GM12878 (cell line): Measurements from ENCODE around the gene NOL12. TPM values are rescaled to one million over a fixed set of nuclear protein-coding genes. Genes with fewer than 3 reads are reported as not detected.

Source experiments
- BCL11A ChIP-seq: IDR thresholded peaks from 2 replicates; pipeline ENCODE4 v1.6.1; 2011; ENCODE audit warnings: low read depth, low read length
- CBX5 ChIP-seq: sonication (generic); IDR thresholded peaks from 2 replicates; pipeline ENCODE4 v1.6.1; 2016; ENCODE audit warnings: low read depth, moderate library complexity, mild to moderate bottlenecking, inconsistent platforms
- ETV6 ChIP-seq, 2 experiments: fragments of 450-650 bp in 1 of 2; IDR thresholded peaks in 1 of 2; conservative IDR thresholded peaks in 1 of 2; 2 replicates each; pipeline ENCODE4 v1.6.1; 2014; ENCODE audit warnings: antibody characterized with exemption in 1 of 2, borderline replicate concordance in 1 of 2, low read depth in 1 of 2, mild to moderate bottlenecking in 1 of 2, moderate library complexity in 1 of 2
- FOXK2 ChIP-seq: fragments of 450-650 bp; IDR thresholded peaks from 2 replicates; pipeline ENCODE4 v1.6.1; 2017; ENCODE audit warnings: mild to moderate bottlenecking, moderate library complexity
- POLR2AphosphoS2 ChIP-seq: IDR thresholded peaks from 2 replicates; pipeline ENCODE4 v1.6.1; 2011; ENCODE audit warnings: low read depth, mild to moderate bottlenecking, low read length, improper control_type of control experiment, moderate library complexity
- RB1 ChIP-seq: fragments of 450-650 bp; formaldehyde crosslinking; IDR thresholded peaks from 2 replicates; pipeline ENCODE4 v1.6.1; 2017; ENCODE audit warnings: mild to moderate bottlenecking, borderline replicate concordance
- SMAD5 ChIP-seq: IDR thresholded peaks from 2 replicates; pipeline ENCODE4 v1.6.1; 2016; ENCODE audit warnings: antibody characterized with exemption, low read depth
- STAT3 ChIP-seq: IDR thresholded peaks from 2 replicates; pipeline ENCODE4 v1.6.1; 2011; ENCODE audit warnings: low read depth, low read length, improper control_type of control experiment
- ZNF217 ChIP-seq: fragments of 450-650 bp; IDR thresholded peaks from 2 replicates; pipeline ENCODE4 v1.6.1; 2017; ENCODE audit warnings: antibody characterized with exemption, mild to moderate bottlenecking
- polyA plus RNA-seq, 11 experiments: library from polyadenylated mRNA; depleted of rRNA in 4 of 11; unstranded in 6 of 11; stranded (reverse) in 5 of 11; fragments of >200 nt; fragmentation: Nextera tagmentation in 4 of 11; fragmentation: Illumina TruSeq in 1 of 11; extraction: Ambion mirVana in 4 of 11; extraction: Trizol in 1 of 11; gene quantifications; 1 replicate in 1 of 11; 2 replicates in 10 of 11; pipeline versions ENCODE4 v1.2.1 to v1.2.3, GENCODE V29; 2011 to 2016; ENCODE audit warnings: inconsistent platforms in 2 of 11, missing spikeins in 2 of 11, low read depth in 1 of 11
- total RNA-seq, 4 experiments: library from RNA; depleted of rRNA in 3 of 4; stranded (reverse); fragments of >200 nt in 3 of 4; fragmentation: Illumina TruSeq in 1 of 4; extraction: Trizol in 1 of 4; gene quantifications; 2 replicates each; pipeline versions ENCODE4 v1.2.1 to v1.2.3, GENCODE V29; 2013 to 2021
- TF ChIP-seq, protein P1 (sequence below): fragments of 450-650 bp; formaldehyde crosslinking; IDR thresholded peaks from 2 replicates; pipeline ENCODE4 v1.5.0; 2022; ENCODE audit warnings: mild to moderate bottlenecking, missing genetic modification characterization

The NOL12 gene
- total and polyA plus RNA-seq, 10 of the 15 experiments (the other 5 are each of a cell fraction or from before 2014, with no cell fraction given): 3.3 to 69.4 (median 41.1) TPM

DNA sequence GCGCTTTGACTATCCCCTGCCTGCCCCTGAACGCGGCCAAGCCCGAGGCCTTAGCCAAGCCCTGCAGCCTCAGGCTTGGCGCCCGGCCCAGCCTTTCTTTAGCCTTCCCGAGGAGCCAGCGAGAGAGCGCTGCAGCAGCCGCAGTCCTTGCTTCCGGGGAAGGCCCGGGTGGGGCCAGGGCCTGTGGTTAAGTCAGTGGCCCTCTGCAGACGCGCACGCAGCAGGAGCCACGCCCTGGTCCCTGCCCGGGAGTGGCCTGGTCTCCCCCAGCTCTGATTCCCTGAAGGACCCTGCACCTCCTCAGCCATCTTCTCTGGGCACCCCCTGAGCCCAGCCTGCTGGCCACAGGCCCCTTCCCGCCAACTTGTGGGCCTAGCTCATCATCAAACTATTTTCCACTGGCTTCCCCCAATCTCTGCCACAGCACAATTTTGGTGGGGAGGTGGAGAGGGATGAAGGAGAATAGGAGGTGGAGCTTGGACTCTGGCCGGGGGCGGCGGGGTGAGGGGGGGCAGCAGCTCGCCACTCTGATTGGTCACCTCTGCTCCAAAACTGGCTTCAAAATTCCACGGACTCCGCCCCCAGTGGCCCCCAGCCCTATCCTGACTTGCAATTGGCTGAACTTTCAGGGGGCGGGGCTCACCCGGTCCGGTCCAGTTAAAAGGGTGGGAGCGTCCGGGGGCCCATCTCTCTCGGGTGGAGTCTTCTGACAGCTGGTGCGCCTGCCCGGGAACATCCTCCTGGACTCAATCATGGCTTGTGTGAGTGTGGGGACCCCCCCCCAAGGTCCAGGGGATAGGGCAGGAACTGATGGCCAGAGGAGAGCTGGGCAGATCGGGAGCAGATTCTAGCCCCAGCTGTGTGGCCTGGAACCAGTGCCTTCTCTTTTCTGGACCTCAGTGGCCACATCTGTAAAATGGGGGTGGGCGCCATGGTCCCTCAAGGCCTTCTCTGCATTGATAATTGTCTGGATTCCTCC is 10.9 kb upstream of the NOL12 start, which contains the start of gene LGALS1 (continued):
- TF ChIP-seq, protein P1, sequence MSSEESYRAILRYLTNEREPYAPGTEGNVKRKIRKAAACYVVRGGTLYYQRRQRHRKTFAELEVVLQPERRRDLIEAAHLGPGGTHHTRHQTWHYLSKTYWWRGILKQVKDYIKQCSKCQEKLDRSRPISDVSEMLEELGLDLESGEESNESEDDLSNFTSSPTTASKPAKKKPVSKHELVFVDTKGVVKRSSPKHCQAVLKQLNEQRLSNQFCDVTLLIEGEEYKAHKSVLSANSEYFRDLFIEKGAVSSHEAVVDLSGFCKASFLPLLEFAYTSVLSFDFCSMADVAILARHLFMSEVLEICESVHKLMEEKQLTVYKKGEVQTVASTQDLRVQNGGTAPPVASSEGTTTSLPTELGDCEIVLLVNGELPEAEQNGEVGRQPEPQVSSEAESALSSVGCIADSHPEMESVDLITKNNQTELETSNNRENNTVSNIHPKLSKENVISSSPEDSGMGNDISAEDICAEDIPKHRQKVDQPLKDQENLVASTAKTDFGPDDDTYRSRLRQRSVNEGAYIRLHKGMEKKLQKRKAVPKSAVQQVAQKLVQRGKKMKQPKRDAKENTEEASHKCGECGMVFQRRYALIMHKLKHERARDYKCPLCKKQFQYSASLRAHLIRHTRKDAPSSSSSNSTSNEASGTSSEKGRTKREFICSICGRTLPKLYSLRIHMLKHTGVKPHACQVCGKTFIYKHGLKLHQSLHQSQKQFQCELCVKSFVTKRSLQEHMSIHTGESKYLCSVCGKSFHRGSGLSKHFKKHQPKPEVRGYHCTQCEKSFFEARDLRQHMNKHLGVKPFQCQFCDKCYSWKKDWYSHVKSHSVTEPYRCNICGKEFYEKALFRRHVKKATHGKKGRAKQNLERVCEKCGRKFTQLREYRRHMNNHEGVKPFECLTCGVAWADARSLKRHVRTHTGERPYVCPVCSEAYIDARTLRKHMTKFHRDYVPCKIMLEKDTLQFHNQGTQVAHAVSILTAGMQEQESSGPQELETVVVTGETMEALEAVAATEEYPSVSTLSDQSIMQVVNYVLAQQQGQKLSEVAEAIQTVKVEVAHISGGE (CRISPR knock-in tag): no peak
- TF ChIP-seq POLR2AphosphoS2 (0 out of 2 replicates have a peak, but pooled peaks have one; percentile 70), STAT3 (no peak), ZNF217 (no peak), CBX5 (no peak), SMAD5 (0 out of 2 replicates have a peak, but pooled peaks have one; percentile 16), RB1 (peak; percentile 68; the same call in 1 of the 2 replicates), ETV6 (conservative IDR thresholded peaks at IDR 0.05 in 1 of 2, IDR thresholded peaks at IDR 0.05 in 1 of 2; ENCODE audit: borderline replicate concordance in 1 of 2, low read depth in 1 of 2) (no peak), FOXK2 (no peak), BCL11A (no peak)
